ENCODE data around the gene GRK4.

DNA sequence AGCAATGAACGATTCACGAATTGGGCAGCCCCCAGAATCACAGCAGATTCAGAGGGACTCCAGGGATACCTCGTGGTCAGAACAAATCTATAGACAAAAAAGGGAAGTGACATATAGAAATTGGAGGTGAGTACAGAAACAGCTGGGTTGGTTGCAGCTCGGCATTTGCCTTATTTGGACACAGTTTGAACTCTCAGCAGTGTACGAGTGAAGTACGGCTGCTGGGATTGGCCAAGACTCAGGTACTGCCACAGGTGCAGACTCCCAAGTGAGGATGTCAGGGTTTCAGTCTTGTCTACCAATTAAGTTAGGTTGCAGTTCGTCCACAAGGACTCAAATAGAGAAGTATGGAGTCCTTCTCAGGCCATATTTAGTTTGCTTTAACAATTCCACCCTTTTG lies 82.8 kb downstream of the GRK4 start:
- no peak for TF ChIP-seq CTCF (IDR thresholded peaks at IDR 0.05; ENCODE audit: low read depth, low read length)
- no peak for TF ChIP-seq EZH2phosphoT487 (IDR thresholded peaks at IDR 0.05; ENCODE audit: low read depth)
